Rectal smooth muscle tissue (tissue), 1 donor: ENCODE data around the gene FRZB.

Experiments used
- H3K27ac ChIP-seq: one replicate; pipeline ENCODE4 v1.7.0; 2013; ENCODE audit warnings: low read depth, low read length, inconsistent platforms
- H3K27me3 ChIP-seq: one replicate; pipeline ENCODE4 v1.7.0; 2013; ENCODE audit warnings: low read length; ENCODE audit not compliant: control insufficient read depth, insufficient read depth
- H3K36me3 ChIP-seq: one replicate; pipeline ENCODE4 v1.7.0; 2013; ENCODE audit warnings: low read length; ENCODE audit not compliant: control insufficient read depth, insufficient read depth
- H3K4me1 ChIP-seq: one replicate; pipeline ENCODE4 v1.7.0; 2013; ENCODE audit warnings: low read length; ENCODE audit not compliant: control insufficient read depth, insufficient read depth
- H3K4me3 ChIP-seq: one replicate; pipeline ENCODE4 v1.7.0; 2013; ENCODE audit warnings: low read length
- H3K9ac ChIP-seq: one replicate; pipeline ENCODE4 v1.7.0; 2013; ENCODE audit warnings: low read length

The FRZB gene

GRCh38 chr2:182807319-182807718, 59.1 kb downstream of the FRZB start:
- H3K27me3 ChIP-seq = no peaks in the 10 kb centered on the region
- H3K27ac ChIP-seq = no peak overlapping the region
- no peak overlapping the region for H3K4me3 ChIP-seq
- H3K36me3 ChIP-seq = no peaks in the 10 kb centered on the region
- H3K9ac ChIP-seq = no peak overlapping the region
- H3K4me1 ChIP-seq = no peaks in the 10 kb centered on the region

- Histone ChIP-seq H3K27ac (no peak overlapping the region), H3K27me3 (no peaks in the 10 kb centered on the region), H3K4me1 (no peaks in the 10 kb centered on the region), H3K9ac (no peak overlapping the region), H3K36me3 (no peaks in the 10 kb centered on the region), H3K4me3 (no peak overlapping the region)
Measured at GRCh38 chr2:182804128-182804527, 62.3 kb downstream of the FRZB start.

GRCh38 chr2:182798736-182799135, 67.7 kb downstream of the FRZB start:
- Histone ChIP-seq H3K4me1 (no peaks in the 10 kb centered on the region), H3K27me3 (no peaks in the 10 kb centered on the region), H3K4me3 (no peak overlapping the region), H3K27ac (no peak overlapping the region), H3K36me3 (no peaks in the 10 kb centered on the region), H3K9ac (no peak overlapping the region)

GRCh38 chr2:182792441-182792840, 74.0 kb downstream of the FRZB start:
- no peaks in the 10 kb centered on the region for H3K36me3 ChIP-seq
- no peaks in the 10 kb centered on the region for H3K27me3 ChIP-seq
- H3K9ac ChIP-seq = no peak overlapping the region
- H3K4me1 ChIP-seq = no peaks in the 10 kb centered on the region
- H3K27ac ChIP-seq = no peak overlapping the region
- H3K4me3 ChIP-seq = no peak overlapping the region

GRCh38 chr2:182784777-182785176, 81.7 kb downstream of the FRZB start:
- Histone ChIP-seq H3K4me1 (no peaks in the 10 kb centered on the region), H3K36me3 (no peaks in the 10 kb centered on the region), H3K27ac (no peak overlapping the region), H3K27me3 (no peaks in the 10 kb centered on the region), H3K4me3 (no peak overlapping the region), H3K9ac (no peak overlapping the region)

- Histone ChIP-seq H3K27me3 (no peaks in the 10 kb centered on the region), H3K4me3 (no peak overlapping the region), H3K4me1 (no peaks in the 10 kb centered on the region), H3K9ac (no peak overlapping the region), H3K36me3 (no peaks in the 10 kb centered on the region), H3K27ac (no peak overlapping the region)
Measured at GRCh38 chr2:182784058-182784706, 82.3 kb downstream of the FRZB start.
